DOHH2 (cell line): ENCODE measurements around the gene KRTAP3-2.

Source experiments
- CTCF ChIP-seq: fragments of 200-600 bp; sonication (generic); IDR thresholded peaks from one replicate; pipeline ENCODE4 v1.5.1; 2014; ENCODE audit warnings: antibody characterized with exemption, mild to moderate bottlenecking, low read depth, low read length; ENCODE audit not compliant: poor library complexity, severe bottlenecking
- EZH2phosphoT487 ChIP-seq: fragments of 200-600 bp; sonication (generic); IDR thresholded peaks from 2 replicates; pipeline ENCODE4 v1.6.1; 2017; ENCODE audit warnings: borderline replicate concordance, mild to moderate bottlenecking, antibody characterized with exemption, low read length, moderate library complexity, mixed read lengths

- TF ChIP-seq CTCF (no peak), EZH2phosphoT487 (no peak)
These were observed 9.6 kb upstream of the KRTAP3-2 start for GRCh38 chr17:41009301-41009760.
